ENCODE data around the gene ANXA6.
"Not testable (repeated sequence)": the region's sequence is repeated elsewhere in the genome, so short reads cannot be mapped to it uniquely, and the experiment has no call there.

ANXA6 gene

DNA sequence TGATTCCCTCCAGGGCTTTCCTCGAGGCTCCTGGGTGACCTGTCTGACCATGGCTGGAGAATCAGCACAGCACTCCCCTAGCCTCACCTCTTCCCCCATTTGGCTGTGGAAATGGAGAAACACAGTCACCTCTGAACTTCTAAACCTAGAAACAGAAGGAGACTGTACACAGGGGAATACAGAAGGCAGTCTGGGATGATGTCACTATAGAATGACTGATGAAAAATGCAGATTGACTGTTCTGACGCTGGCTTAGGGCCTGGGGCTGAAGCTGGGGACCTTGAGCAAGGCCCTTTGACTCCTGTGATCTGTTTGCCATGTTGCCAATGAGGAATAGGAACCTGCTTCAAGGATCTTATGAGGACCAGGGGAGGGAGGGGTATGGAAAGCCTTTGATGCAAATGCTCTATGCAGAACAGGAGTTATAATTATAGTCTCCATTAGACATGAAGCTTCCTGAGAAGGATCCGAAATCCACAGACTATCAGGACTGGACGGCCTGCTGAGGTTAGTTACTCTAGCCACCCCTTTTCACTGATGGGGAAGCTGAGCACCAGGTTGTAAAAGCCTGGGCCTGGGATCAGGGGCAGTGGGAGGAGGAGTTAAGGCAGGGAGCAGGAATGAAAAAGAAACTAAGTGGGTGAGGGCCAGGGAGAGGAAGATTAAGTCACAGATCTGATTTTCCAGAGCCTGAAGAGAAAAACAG is 24.4 kb upstream of the ANXA6 start:
- DNase-seq, result no peak

DNA sequence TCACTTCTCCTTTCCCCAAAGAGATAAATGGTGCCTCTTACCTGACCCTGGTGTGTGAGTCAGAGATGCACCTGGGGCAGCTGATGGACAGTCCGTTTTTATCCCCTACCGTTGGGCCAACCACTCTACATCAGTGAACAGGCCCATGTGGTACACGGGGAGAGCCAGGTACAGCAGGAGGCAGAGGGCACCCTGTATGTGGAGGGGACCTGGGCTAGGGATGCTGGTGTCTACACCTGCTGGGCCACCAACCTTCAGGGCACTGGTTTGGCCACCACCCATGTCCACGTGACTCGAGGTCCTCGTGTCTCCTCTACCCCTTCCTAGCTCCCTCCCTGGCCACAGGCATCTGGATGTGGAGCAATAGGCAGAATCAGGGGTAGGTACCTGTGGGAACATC is 22.7 kb upstream of the ANXA6 start:
- no peak for DNase-seq

DNA sequence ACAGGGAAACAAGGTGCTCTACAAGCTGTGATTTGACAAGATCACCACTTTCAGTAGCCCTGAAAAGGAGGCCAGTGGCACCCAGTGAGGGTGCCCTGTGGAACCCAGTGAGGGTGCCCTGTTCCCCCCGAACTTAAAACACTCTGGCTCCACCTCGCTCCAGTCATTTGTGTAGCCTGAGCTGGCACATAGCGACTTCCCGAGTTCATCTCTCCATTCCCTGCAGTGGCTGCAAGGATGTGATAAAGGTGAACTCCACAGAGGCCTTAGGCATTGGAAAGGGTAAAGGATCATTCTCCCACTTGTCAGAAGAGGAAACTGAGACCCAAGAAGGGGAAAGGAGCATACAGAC is 21.9 kb upstream of the ANXA6 start:
- no peak for DNase-seq

DNA sequence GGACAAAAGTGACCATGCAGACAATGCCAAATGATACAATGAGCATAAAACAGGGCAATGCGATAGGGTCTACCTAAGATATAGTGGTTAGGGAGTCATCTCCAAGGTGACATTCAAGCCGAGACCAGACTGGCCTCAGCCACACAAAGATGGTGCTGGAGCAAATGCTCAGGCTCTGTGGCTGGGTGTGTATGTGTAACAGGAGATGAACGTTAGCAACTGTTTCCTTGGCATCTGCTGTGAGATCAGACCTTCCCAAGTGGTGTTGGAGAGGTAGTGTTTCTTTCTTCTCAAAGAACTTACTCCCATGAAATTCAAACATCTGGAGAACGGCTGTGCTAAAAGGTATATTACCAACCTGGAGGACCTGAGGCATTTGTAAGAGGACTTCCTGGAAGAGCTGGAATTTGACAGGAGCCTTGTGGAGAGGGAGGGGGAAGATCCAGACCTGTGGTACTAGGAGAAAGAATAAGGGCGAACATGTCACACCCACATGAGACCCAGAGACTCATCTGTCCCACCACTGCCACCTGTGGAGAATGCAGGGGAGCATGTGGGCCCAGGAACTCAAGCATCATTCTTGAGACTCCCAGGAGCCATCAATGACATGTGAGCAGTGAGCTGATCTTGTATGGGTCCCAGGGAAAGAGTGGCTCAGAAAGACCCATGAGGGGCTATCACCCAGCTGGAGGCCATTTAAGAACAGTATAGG is 21.4 kb upstream of the ANXA6 start:
- DNase-seq, result no peak

DNA sequence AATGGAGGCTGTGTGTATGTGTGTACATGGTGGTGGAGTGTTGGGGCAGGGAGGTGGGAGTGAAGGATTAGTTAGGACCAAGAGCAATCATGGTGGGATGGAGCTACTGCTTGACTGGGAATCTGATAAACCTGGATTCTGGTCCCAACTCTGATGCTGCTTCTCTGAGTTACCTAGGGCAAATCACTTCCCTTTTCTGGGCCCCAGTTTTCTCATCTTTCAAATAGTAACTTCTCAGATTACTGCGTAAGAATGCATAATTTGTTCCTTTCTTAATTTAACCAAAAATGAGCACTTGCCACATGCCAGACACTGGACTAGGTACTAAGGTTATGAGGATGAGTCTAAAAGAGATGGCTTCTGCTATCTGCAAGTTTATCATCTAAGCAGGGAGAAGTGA is 20.8 kb upstream of the ANXA6 start:
- DNase-seq, result no peak

DNA sequence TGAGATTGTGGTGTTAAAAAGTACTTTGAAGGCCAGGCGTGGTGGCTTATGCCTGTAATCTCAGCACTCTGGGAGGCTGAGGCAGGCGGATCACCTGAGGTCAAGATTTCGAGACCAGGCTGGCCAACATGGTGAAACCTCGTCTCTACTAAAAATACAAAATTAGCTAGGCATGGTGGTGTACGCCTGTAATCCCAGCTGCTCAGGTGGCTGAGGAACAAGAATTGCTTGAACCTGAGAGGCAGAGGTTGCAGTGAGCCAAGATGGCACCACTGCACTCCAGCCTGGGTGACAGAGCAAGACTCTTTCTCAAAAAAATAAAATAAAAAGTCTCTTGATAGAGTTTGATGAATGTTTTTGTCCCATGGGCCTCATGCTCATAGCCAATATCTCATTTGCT is 18.7 kb upstream of the ANXA6 start:
- not testable (repeated sequence) for DNase-seq

DNA sequence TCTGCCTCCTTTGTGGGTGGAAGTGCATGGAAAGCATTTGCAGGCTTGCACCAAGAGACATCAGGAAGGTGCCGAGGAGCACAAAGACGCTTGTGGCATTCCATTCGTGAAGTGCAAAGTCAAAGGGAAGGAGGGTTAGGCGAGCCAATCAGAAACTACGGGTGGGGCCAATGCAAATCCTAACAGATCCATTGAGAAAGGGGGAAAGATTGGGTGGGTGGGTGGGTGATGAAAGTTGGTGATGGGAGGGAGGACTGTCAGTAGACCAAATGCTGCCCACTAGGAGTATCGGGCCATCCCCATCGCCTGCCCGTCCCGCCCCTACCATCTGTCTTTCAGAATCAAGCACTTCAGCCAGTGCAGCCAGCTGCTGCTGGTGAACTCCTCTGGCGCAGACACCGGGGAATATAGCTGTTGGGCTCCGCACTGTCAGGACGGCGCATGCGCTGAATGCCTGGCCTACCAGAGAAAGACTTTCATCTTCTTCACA is 17.1 kb upstream of the ANXA6 start:
- no peak for DNase-seq

DNA sequence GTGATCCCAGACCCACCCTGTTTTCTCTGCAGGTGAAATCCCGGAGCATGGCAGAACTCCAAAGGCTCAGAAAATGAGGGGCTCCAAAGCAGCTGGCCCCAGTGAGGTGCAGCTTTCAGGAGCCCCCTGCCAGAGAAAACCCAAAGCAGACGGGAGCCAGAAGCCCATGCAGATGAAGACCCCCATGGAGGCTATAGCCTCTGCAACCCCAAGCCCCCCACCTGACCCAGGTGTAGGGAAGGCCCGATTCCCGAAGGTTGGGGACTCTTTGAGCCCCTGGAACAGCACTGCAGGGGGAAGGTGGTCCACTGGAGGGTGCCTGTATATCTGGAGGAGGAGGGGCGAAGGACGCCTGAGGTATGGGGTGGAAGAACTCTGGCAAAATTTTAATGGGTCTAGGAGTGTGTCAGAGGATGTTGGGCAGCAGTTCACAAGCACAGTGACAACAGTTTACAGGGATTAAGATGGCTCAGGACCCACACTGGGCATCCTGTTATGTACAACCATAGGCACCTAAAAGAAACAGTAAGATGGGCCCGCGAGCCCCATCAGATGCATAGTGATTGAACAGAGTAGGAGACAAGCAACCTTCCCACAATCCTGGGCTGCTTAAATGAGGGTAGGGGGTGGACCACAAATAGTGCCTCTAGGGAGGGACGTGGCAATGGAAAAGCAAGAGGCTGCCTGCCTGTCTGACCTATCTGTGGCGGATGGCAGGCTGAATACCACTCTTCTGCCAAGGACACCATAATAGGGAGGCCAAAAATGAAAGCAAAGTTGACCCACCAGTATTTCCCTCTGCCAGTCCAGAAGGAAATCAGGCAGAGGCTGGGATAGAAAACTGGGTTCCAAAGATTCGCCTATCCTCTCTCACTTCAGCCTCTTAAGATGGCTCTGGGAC is 16.4 kb upstream of the ANXA6 start:
- no peak for DNase-seq

DNA sequence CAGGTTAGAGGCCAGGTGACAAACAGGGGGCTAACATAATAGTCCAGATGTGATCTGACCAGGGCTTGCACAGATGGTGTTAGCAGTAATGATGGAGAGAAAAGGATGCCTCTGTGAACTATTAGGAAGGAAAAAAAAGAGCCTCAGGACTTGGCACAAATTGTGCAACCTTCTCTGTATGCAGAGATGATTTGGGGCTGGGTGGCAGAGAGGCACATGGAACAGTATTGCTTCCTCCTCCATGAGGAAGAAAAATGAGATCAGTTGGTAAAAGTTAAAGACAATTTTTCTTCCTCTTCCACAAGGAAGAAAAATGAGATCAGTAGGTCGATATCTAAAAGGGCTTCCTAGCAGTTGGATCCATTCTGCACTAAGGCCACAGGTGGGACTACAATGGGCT is 13.9 kb upstream of the ANXA6 start:
- no peak for DNase-seq

DNA sequence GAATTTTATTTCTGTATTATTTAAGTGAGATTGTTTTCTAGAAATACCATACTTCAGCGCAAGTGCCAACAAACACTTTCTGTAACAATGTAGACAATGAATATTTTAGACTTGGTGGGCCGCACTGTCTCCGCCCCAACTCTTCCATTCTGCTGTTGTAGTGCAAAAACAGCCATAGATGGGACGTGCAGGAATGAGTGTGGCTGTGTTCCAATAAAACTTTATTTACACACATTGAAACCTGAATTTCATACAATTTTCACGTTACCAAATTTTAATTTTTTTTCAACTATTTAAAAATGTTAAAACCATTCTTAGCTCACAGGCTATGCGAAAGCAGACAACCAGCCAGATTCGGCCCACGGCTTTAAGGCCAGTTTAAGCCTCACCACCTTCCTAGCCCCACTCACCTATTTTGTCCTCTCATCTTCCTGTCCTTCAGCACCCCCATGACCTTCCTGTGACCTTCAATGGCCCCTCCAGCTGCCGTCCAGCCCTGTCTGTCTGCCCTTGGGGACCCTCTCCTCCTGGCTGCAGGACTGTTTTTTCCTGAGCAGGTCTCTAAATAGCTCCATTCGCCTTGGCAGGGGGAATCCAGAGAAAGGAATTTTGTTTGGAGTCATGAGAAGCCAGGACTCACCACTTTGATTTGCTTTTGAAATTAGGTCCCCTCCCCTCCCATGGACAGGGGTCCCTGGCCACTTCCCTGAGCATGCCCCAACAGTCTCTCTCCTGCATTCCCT is 11.2 kb upstream of the ANXA6 start:
- DNase-seq, result no peak

DNA sequence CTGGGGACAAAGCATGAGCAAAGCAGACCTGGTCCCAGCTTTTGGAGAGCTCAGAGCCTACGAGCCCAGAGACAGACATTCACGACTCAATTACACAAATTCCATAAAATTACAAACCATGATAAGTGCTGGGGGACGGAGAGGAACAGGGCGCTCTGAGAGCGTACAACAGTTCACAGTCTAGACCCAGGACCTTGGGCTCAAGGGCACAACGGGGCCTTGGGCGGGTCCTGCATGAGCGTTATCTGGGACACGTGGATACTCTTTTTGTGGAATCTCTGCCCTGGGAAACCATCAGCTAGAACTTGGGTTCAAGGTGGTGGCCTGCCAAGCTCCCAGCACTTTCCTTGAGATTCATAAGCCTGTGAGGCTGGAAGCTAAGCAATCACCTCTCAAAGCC is 9.4 kb upstream of the ANXA6 start:
- no peak for DNase-seq

DNA sequence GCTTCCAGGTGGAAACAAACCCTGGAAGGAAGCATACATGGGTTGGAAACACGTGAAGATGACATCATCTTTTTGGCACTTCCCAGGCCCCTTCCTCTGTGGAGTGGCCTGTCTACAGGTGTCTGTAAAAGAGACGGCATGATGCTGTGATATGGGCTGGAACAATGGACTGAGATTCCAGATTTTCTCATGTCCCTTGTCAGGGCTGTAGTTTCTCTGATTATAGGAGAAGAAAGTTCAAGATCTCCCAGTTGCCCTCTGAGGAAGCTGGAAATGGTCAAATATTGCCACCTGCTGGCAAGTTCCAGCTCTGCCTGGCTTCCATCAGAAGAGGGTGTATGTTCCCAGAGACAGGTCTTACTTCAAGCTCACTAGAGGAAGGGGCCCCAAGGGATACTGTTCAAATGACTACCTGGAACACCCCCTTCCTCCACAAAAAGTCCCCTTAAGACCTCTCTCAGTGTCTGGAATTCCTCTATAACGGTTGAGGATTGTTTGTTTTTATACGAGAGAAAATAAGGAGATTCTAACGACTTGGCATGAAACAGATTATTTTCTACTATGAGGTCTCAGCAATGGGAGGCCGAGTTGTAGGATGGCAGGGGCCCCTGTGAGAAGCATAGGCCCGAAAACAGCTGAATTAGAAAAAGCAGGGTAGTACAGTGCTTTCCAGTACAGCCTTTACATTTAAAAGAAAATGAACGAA is 7.3 kb upstream of the ANXA6 start:
- peak in 40 of 51 donors; percentile 13 to 86 (median 54) for DNase-seq

DNA sequence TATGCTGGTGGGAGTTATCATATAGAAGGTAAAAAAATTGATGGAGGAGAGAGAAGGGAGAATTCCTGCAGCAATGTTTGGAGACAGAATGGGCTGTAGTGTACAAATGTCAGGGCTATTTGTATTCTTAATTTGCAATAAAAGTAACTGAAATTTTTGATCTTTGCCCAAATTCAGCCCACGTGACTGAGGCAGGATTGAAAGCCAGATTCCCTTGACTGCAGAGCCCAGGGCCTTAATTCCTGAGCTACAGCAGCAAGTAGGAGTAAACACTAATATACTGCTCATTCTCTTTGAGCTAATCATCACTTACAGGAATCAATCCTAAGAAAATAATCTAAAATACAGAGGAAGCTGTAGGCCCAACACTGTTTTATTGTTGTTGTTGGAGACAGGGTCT is 5.2 kb upstream of the ANXA6 start:
- no peak for DNase-seq

DNA sequence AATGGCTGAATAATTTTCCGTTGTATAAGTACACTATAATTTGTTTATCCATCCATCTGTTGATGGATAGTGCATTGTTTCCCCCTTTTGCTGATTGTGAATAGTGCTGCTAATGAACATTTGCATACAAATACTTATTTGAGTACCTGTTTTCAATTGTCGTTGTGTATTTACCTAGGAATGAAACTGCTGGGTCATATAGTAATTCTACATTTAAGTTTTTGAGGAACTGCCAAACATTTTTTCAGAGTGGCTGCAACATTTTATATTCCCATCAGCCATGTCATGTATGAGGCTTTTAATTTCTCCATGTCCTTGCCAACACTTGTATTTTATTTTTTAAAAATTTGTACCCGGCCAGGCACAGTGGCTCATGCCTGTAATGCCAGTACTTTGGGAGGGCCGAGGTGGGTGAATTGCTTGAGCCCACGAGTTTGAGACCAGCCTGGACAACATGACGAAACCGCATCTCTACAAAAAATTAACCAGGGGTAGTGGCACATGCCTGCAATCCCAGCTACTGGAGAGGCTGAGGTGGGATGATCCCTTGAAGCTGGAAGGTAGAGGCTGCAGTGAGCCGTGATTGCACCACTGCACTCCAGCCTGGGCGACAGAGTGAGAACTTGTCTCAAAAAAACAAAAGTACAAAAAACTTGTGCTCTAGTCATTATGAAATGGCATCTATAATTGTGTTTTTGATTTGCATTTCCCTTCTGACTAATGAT is 2.2 kb upstream of the ANXA6 start:
- DNase-seq, result no peak

DNA sequence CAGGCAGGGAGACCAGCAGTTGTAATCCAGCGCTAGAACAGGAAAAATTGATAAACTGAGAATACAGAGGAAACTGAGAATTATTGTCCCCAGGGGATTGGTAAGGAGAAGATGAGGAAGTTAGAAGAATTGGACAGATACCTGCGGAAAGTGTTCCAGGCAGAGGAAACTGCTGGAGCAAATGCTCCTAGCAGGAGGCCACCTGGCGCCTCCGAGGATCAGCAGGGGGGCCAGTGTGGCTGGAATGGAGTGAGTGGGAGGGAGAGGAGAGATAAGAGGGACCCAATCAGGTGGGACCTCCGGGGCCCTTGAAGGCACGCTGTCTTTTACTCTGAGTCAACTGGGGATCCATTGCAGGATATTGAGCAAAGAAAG is 695 bp upstream of the ANXA6 start:
- no peak for DNase-seq

DNA sequence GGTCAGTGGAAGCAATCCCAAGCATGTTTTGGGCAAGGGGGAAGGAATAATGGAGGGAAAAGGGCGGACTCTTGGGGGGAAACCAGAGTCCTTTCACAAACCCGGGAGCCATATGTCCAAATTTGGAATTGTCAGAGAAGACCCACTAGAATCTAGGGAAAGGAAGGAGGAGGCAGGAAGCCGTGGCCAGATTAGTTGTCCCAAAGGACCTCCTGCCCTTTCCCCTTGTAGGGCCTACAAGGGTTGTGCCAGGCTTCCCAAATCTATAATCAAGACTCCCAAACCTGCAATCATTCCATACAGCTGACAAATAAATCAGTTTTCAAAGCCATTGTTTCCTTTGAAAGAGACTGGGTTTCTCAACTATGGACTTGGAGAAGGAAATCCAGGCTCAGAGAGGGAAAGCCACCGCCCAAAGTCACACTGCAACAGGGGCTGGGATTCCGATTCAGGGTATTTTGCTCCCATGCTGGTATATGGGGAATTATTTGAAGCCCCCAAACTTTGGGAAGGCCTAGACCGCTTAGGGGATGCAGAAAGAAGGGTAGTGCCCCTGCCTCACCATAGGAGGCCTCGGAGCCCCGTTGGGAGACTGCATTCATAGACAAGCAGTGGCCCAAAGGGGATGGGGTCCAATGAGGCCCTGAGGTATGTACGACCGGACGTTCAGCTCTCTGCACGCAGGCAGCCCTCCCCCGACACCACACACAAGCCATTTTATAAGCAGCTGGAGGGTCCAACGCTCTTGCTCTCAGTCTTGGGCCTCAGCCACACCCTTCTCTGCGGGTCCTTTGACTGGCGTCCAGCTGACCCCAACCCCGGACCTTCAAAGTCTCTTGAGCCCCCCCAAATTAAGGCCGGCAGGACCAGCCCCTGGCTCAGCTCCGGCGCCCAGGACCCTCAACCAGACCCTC is 815 bp downstream of the ANXA6 start:
- DNase-seq, result no peak

DNA sequence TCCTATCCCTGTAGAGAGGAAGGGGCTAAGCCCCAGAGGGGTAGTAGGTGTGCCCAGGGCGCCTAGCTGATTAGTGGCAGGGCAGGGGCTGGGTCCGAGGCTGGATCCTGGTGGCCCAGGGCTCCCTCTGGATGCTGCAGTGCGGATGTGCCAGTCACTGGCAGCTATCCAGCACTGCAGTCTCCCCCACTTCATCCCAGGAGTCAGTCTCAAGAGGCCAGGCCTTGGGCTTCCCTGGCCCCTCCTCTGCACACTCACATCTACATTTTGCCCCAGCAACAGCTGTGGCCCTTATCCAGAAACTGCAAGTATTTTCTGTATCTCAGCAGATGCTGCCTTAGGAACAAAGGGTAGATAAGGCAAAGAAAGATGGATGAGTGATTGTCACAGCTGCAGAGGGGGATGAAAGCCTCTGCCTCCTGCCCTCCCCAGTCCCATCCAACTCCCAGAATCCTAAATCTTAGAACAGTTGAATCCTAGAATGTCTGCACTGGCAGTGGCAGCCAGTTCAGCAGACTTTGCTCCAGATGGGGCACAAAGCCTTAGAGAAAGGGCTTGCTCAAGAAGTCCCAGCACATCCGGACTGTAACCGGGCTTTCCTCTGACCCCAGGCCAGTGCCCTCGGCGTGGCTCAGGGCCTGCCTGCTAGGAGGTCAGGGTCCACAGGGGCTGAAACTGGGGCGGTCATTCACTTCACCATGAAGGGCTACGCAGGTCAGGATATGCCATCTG is 1.6 kb downstream of the ANXA6 start:
- DNase-seq, result peak in 16 of 51 donors; percentile 7 to 47 (median 24)

Data from hypothalamus (tissue), 51 donors.